Body of pancreas (tissue), 4 donors: ENCODE measurements around the gene INF2. TPM values are rescaled to one million over a fixed set of nuclear protein-coding genes. Genes with fewer than 3 reads are reported as not detected.

Experiments used
- ATAC-seq: fragments of 150-250 bp; one replicate; pipeline ENCODE4 v1.9.1; 2016
- DNase-seq, 4 donors: peaks; one replicate each; pipeline ENCODE4 v3.0.0-alpha.2; 2019
- H3K27ac ChIP-seq, 4 donors: fragments of 200-600 bp; sonication (generic); 1 replicate in 3 of 4; 2 replicates in 1 of 4; pipeline versions ENCODE4 v1.5.1 to v1.6.1; 2016 to 2019; ENCODE audit warnings: mild to moderate bottlenecking in 1 of 4, mixed read lengths in 1 of 4, moderate library complexity in 1 of 4
- H3K27me3 ChIP-seq, 2 donors: fragments of 200-600 bp; sonication (generic); one replicate each; pipeline ENCODE4 v1.6.0; 2016; ENCODE audit warnings: mild to moderate bottlenecking in 1 of 2
- H3K36me3 ChIP-seq, 2 donors: fragments of 200-600 bp; sonication (generic); replicated peaks in 1 of 2; 2 replicates each; pipeline ENCODE4 v1.5.1; 2016; ENCODE audit warnings: low read depth in 2 of 2; ENCODE audit not compliant: insufficient read depth in 1 of 2
- H3K4me1 ChIP-seq: fragments of 200-600 bp; sonication (generic); one replicate; pipeline ENCODE4 v1.6.0; 2016
- H3K4me3 ChIP-seq, 2 donors: fragments of 200-600 bp; sonication (generic); 1 replicate in 1 of 2; 2 replicates in 1 of 2; pipeline ENCODE4 v1.5.1; 2016 to 2019
- H3K9me3 ChIP-seq, 3 donors: fragments of 200-600 bp; sonication (generic); 1 replicate in 2 of 3; 2 replicates in 1 of 3; pipeline ENCODE4 v1.5.1; 2016
- POLR2A ChIP-seq, 3 donors: fragments of 450-650 bp; IDR thresholded peaks; one replicate each; pipeline ENCODE4 v1.6.1; 2016; ENCODE audit warnings: antibody characterized with exemption in 3 of 3, mild to moderate bottlenecking in 2 of 3
- WGBS, 2 donors: methylation state at CpG; one replicate each; pipeline ENCODE4 v1.1.5; 2017; 5-methylcytosine and 5-hydroxymethylcytosine counted together
- intact Hi-C: fragments of 100-400 bp; cut with DNase I; formaldehyde crosslinking; loops from one replicate; pipeline ENCODE4 v1.15.1; 2023
- total RNA-seq, 2 donors: library from RNA; depleted of rRNA; stranded (reverse); fragments of >200 nt; gene quantifications; one replicate each; pipeline ENCODE4 v1.1.0, GENCODE V29; 2016
- TF ChIP-seq, protein P1 (sequence below), 7 experiments: fragments of 450-650 bp in 4 of 7; fragments of 200-600 bp in 3 of 7; sonication (generic) in 3 of 7; IDR thresholded peaks; one replicate each; pipeline ENCODE4 v1.5.1; 2016 to 2019; ENCODE audit warnings: antibody characterized with exemption in 7 of 7

Gene INF2
- total RNA-seq, 2 donors from 2014 or later: 46.2 to 90.3 TPM

DNA sequence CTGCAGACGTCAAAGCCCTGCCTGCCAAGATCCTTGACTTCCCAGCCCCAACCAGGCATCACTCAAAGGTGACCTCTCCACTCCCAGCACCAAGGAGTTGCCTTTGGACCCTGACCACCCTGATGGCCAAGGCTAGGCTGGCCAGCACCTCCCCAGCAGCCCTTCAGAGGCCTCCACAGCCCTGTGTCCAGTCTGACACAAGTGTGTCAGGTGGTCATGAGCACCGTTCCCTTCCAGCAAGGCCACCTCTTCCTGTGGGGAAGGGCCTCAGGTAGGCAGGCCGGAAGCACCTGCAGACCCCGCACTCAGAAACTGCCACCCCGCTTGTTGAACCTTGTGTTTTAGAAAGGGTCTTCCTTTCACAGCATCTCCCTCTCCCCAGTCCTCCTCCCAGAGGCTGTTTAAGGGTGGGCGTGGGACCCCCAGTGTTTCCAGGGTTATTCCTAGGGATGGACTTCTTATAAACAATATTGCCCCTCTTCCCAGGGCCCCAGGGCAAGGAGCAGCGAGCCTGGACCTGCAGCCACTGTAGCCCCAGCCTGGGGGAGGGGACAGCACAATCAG is 13.2 kb upstream of the INF2 start:
- no peak for ATAC-seq
- intact Hi-C loops: no loop called here
- Histone ChIP-seq H3K27me3 (no peaks in the 10 kb centered on the region), H3K27ac (no peak overlapping the region), H3K36me3 (no peaks in the 10 kb centered on the region), H3K4me1 (peaks cover 31% of the 10 kb centered on the region), H3K9me3 (no peaks in the 10 kb centered on the region), H3K4me3 (no peak overlapping the region)
- DNase-seq: peak in 1 of 4 donors; percentile 11
- TF ChIP-seq, protein P1, sequence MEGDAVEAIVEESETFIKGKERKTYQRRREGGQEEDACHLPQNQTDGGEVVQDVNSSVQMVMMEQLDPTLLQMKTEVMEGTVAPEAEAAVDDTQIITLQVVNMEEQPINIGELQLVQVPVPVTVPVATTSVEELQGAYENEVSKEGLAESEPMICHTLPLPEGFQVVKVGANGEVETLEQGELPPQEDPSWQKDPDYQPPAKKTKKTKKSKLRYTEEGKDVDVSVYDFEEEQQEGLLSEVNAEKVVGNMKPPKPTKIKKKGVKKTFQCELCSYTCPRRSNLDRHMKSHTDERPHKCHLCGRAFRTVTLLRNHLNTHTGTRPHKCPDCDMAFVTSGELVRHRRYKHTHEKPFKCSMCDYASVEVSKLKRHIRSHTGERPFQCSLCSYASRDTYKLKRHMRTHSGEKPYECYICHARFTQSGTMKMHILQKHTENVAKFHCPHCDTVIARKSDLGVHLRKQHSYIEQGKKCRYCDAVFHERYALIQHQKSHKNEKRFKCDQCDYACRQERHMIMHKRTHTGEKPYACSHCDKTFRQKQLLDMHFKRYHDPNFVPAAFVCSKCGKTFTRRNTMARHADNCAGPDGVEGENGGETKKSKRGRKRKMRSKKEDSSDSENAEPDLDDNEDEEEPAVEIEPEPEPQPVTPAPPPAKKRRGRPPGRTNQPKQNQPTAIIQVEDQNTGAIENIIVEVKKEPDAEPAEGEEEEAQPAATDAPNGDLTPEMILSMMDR (IDR thresholded peaks at IDR 0.05): no peak
- no peak for TF ChIP-seq POLR2A (IDR thresholded peaks at IDR 0.05)
- 86 to 95% methylated on average over 3 to 7 of the region's 7 CpGs for WGBS, 2 donors

DNA sequence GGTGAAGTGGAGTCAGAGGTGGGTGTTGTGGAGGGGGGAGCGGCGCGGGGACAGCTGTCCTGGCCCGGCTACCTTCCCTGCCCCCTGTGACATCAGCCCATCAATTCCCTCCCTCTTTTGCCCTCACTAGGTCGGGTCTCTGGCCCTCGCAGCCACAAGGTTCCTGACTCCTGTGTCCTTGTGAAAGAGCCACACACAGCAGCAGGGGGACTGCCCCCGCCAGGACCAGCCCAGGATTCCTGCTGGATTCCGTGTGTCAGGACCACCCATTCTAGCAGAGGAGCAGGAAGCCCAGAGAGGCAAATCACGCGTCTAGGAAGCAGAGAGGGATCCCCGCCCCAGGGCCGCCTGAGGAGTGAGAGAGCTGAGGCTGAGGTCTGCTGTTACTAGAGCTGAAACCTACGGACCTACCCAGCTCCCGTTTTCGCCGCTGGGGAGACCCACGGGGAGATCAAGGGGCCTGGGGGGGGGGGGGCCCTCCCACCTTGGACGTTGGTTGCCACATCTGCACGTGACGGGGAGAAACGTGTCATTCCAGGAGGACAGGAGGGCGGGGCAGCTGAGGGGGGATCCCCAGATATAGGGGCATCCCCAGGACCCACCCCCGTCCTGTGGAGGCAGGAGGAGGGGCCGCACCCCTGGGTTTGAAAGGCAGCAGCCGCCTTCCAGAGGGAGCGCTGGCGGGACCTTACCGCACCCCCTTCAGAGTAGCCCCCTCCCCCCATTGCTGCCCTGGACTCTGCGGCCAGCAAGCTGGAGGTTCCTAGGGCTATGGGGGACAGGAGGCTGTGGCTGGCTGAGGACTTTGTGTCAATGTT is 12.5 kb upstream of the INF2 start:
- no peak overlapping the region for H3K4me3 ChIP-seq
- WGBS, 2 donors: 46 to 54% methylated on average over 13 to 29 of the region's 29 CpGs
- H3K4me1 ChIP-seq: peaks cover 38% of the 10 kb centered on the region
- DNase-seq (peak in 1 of 4 donors; percentile 16), ATAC-seq (no peak)
- no peaks in the 10 kb centered on the region for H3K9me3 ChIP-seq
- peak overlapping the region in 1 of 4 donors; percentile 73 for H3K27ac ChIP-seq
- TF ChIP-seq, protein P1 (IDR thresholded peaks at IDR 0.05): no peak
- intact Hi-C loops: no loop called here
- H3K27me3 ChIP-seq: no peaks in the 10 kb centered on the region
- H3K36me3 ChIP-seq: no peaks in the 10 kb centered on the region

DNA sequence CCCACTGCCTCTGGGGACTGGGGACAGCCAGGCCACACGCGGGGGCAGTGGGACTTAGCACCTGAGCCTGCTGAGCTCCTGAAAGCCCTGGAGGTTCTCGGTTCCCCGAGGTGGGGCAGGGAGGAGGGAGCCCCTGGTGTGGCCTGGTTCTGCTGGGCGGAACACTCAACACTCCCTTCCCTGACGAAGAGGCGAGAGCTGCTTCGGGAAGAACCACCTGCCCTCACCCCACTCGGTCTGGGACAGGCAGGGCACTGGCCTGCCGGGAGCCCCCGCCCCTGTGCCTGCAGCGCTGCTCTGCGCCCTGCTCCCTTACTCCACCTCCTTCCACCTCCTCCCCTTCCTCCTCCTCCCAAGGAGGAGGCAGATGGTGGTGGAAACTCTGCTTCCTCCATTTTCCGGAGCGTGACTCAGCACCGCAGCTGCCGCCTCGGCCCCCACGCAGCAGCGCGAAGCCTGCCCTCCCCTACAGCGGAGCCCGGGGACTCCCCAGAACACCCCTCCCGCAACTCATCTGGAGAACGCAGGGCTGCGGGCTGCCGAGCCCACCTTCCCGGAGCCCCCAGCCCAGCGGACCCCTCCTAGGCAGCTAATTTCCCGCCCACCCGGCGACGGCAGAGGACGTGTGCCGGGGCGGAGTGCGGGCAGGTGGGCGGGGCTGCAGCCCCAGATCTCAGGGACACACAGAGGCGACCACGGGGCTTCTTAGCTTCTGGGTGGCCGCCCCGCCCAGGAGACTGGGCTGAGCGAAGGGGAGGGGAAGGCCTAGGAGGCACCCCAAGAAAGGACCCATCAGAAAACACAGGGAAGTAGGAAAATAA is 11.7 kb upstream of the INF2 start:
- Histone ChIP-seq H3K9me3 (no peaks in the 10 kb centered on the region), H3K27me3 (no peaks in the 10 kb centered on the region), H3K36me3 (no peaks in the 10 kb centered on the region), H3K4me3 (no peak overlapping the region), H3K27ac (peak overlapping the region; percentile 13 to 73 (median 66)), H3K4me1 (peaks cover 46% of the 10 kb centered on the region)
- WGBS, 2 donors: 2 to 9% methylated on average over 12 to 43 of the region's 43 CpGs
- TF ChIP-seq POLR2A (IDR thresholded peaks at IDR 0.05): peak; percentile 30 to 68 (median 64)
- TF ChIP-seq, protein P1 (IDR thresholded peaks at IDR 0.05): no peak
- peak; percentile 45 to 72 (median 65) for DNase-seq
- ATAC-seq: peak; percentile 53
- intact Hi-C loops: no loop called here

DNA sequence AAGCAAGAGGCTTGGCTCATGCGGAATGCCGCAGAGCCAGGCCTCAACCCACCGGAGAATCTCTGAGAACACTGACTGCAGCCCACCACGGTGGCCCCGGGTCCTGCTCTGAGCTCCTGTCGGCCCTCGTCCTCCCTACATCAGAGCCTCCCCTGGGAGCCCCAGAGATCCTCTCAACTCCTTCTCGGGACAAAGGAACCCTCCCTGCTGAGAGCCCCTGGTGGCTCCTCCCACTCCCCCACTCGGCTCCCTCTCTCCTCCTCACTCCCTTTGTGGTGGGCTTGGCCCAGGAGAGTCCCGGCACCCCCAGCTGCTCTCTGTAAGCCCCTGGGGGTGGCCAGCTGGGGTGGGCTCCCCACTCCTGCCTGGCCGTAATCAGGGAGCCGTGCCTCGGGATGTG is 11.1 kb upstream of the INF2 start:
- WGBS, 2 donors: 71 to 77% methylated on average over 13 of the region's 13 CpGs
- intact Hi-C loops: no loop called here
- Histone ChIP-seq H3K4me3 (no peak overlapping the region), H3K27me3 (no peaks in the 10 kb centered on the region), H3K4me1 (peaks cover 46% of the 10 kb centered on the region), H3K36me3 (no peaks in the 10 kb centered on the region), H3K9me3 (no peaks in the 10 kb centered on the region), H3K27ac (peak overlapping the region in 3 of 4 donors; percentile 62 to 73 (median 70))
- TF ChIP-seq, protein P1 (IDR thresholded peaks at IDR 0.05): no peak
- TF ChIP-seq POLR2A (IDR thresholded peaks at IDR 0.05): no peak
- ATAC-seq (no peak), DNase-seq (peak in 1 of 4 donors; percentile 14)
